Skeletal muscle satellite cell (primary cell): Measurements from ENCODE around the gene SLC66A2.
"Not testable (repeated sequence)": the region's sequence is repeated elsewhere in the genome, so short reads cannot be mapped to it uniquely, and the experiment has no call there.

Experiments
- H3K27me3 ChIP-seq: 2 replicates; pipeline ENCODE4 v1.7.0; 2013; ENCODE audit warnings: low read length; ENCODE audit not compliant: control insufficient read depth, insufficient read depth
- H3K36me3 ChIP-seq: 2 replicates; pipeline ENCODE4 v1.7.0; 2013; ENCODE audit warnings: mild to moderate bottlenecking, control low read depth, low read length; ENCODE audit not compliant: insufficient read depth
- H3K4me1 ChIP-seq: 2 replicates; pipeline ENCODE4 v1.7.0; 2013; ENCODE audit warnings: low read length; ENCODE audit not compliant: control insufficient read depth, insufficient read depth
- H3K4me2 ChIP-seq: 2 replicates; pipeline ENCODE4 v1.7.0; 2013; ENCODE audit warnings: mild to moderate bottlenecking, low read length
- H3K4me3 ChIP-seq: 2 replicates; pipeline ENCODE4 v1.7.0; 2013; ENCODE audit warnings: low read length
- H3K9ac ChIP-seq: 2 replicates; pipeline ENCODE4 v1.7.0; 2013; ENCODE audit warnings: mild to moderate bottlenecking, low read depth, low read length, moderate library complexity
- H3K9me3 ChIP-seq: replicated peaks from 2 replicates; pipeline ENCODE4 v1.7.0; 2013; ENCODE audit warnings: mild to moderate bottlenecking, control low read depth, low read length

The SLC66A2 gene

GRCh38 chr18:79870301-79871025 lies 81.0 kb downstream of the SLC66A2 start:
- peaks cover 75% of the 10 kb centered on the region for H3K27me3 ChIP-seq
- H3K4me1 ChIP-seq, result no peaks in the 10 kb centered on the region
- no peaks in the 10 kb centered on the region for H3K9me3 ChIP-seq
- H3K36me3 ChIP-seq, result no peaks in the 10 kb centered on the region
- H3K4me2 ChIP-seq, result no peak overlapping the region
- H3K9ac ChIP-seq, result no peak overlapping the region
- no peak overlapping the region for H3K4me3 ChIP-seq

GRCh38 chr18:79869591-79870300 lies 81.7 kb downstream of the SLC66A2 start:
- Histone ChIP-seq H3K9ac (no peak overlapping the region), H3K4me2 (no peak overlapping the region), H3K4me1 (no peaks in the 10 kb centered on the region), H3K27me3 (peaks cover 69% of the 10 kb centered on the region), H3K4me3 (no peak overlapping the region), H3K36me3 (no peaks in the 10 kb centered on the region), H3K9me3 (no peaks in the 10 kb centered on the region)

GRCh38 chr18:79868811-79869541 lies 82.5 kb downstream of the SLC66A2 start:
- H3K9ac ChIP-seq, result no peak overlapping the region
- H3K9me3 ChIP-seq, result no peaks in the 10 kb centered on the region
- no peak overlapping the region for H3K4me2 ChIP-seq
- H3K4me3 ChIP-seq, result no peak overlapping the region
- H3K27me3 ChIP-seq, result peaks cover 68% of the 10 kb centered on the region
- no peaks in the 10 kb centered on the region for H3K36me3 ChIP-seq
- no peaks in the 10 kb centered on the region for H3K4me1 ChIP-seq

- Histone ChIP-seq H3K4me1 (no peaks in the 10 kb centered on the region), H3K36me3 (no peaks in the 10 kb centered on the region), H3K9ac (no peak overlapping the region), H3K4me3 (no peak overlapping the region), H3K27me3 (peaks cover 62% of the 10 kb centered on the region), H3K4me2 (peak overlapping the region; percentile 2), H3K9me3 (no peaks in the 10 kb centered on the region)
Observed at GRCh38 chr18:79868168-79868784, 83.2 kb downstream of the SLC66A2 start.

- no peaks in the 10 kb centered on the region for H3K36me3 ChIP-seq
- no peak overlapping the region for H3K9ac ChIP-seq
- no peak overlapping the region for H3K4me2 ChIP-seq
- no peaks in the 10 kb centered on the region for H3K4me1 ChIP-seq
- H3K9me3 ChIP-seq, result no peaks in the 10 kb centered on the region
- H3K4me3 ChIP-seq, result no peak overlapping the region
- peaks cover 63% of the 10 kb centered on the region for H3K27me3 ChIP-seq
Observed at GRCh38 chr18:79867666-79868065, 83.8 kb downstream of the SLC66A2 start.

- Histone ChIP-seq H3K9ac (no peak overlapping the region), H3K27me3 (peaks cover 65% of the 10 kb centered on the region), H3K9me3 (no peaks in the 10 kb centered on the region), H3K36me3 (no peaks in the 10 kb centered on the region), H3K4me1 (no peaks in the 10 kb centered on the region), H3K4me3 (no peak overlapping the region), H3K4me2 (no peak overlapping the region)
Observed at GRCh38 chr18:79866889-79867574, 84.4 kb downstream of the SLC66A2 start.

GRCh38 chr18:79865951-79866350 lies 85.5 kb downstream of the SLC66A2 start:
- not testable (repeated sequence) for H3K4me1 ChIP-seq, H3K36me3 ChIP-seq, H3K4me3 ChIP-seq, H3K9ac ChIP-seq, H3K9me3 ChIP-seq, H3K4me2 ChIP-seq
- peaks cover 64% of the 10 kb centered on the region for H3K27me3 ChIP-seq

- H3K9ac ChIP-seq, result not testable (repeated sequence)
Observed at GRCh38 chr18:79864955-79865354, 86.5 kb downstream of the SLC66A2 start.

GRCh38 chr18:79864006-79864725 lies 87.3 kb downstream of the SLC66A2 start:
- no peak overlapping the region for H3K4me3 ChIP-seq
- H3K4me1 ChIP-seq, result no peaks in the 10 kb centered on the region
- H3K9me3 ChIP-seq, result no peaks in the 10 kb centered on the region
- H3K4me2 ChIP-seq, result no peak overlapping the region
- H3K9ac ChIP-seq, result no peak overlapping the region
- peaks cover 55% of the 10 kb centered on the region for H3K27me3 ChIP-seq
- H3K36me3 ChIP-seq, result no peaks in the 10 kb centered on the region

More at GRCh38 chr18:79864955-79865354, 86.5 kb downstream of the SLC66A2 start:
- H3K4me2 ChIP-seq, H3K4me1 ChIP-seq, H3K9me3 ChIP-seq, H3K4me3 ChIP-seq, H3K36me3 ChIP-seq: not testable (repeated sequence)
- peaks cover 60% of the 10 kb centered on the region for H3K27me3 ChIP-seq

GRCh38 chr18:79863161-79864005 lies 88.1 kb downstream of the SLC66A2 start:
- H3K4me2 ChIP-seq, result no peak overlapping the region
- peaks cover 48% of the 10 kb centered on the region for H3K27me3 ChIP-seq

More at GRCh38 chr18:79863161-79864005, 88.1 kb downstream of the SLC66A2 start:
- H3K9ac ChIP-seq, result no peak overlapping the region
- H3K4me1 ChIP-seq, result no peaks in the 10 kb centered on the region
- no peaks in the 10 kb centered on the region for H3K36me3 ChIP-seq
- H3K9me3 ChIP-seq, result no peaks in the 10 kb centered on the region
- H3K4me3 ChIP-seq, result no peak overlapping the region
